Lower leg skin (tissue), 3 donors: ENCODE measurements around the gene OSBPL9.

Experiments
- POLR2A ChIP-seq, 2 donors: fragments of 450-650 bp; IDR thresholded peaks; one replicate each; pipeline ENCODE4 v1.6.1; 2016 to 2017; ENCODE audit warnings: antibody characterized with exemption in 2 of 2, mild to moderate bottlenecking in 1 of 2, moderate library complexity in 1 of 2
- TF ChIP-seq, protein P1 (sequence below), 3 donors: fragments of 450-650 bp; IDR thresholded peaks; one replicate each; pipeline ENCODE4 v1.5.1; 2016; ENCODE audit warnings: antibody characterized with exemption in 3 of 3, mild to moderate bottlenecking in 3 of 3, moderate library complexity in 2 of 3

DNA sequence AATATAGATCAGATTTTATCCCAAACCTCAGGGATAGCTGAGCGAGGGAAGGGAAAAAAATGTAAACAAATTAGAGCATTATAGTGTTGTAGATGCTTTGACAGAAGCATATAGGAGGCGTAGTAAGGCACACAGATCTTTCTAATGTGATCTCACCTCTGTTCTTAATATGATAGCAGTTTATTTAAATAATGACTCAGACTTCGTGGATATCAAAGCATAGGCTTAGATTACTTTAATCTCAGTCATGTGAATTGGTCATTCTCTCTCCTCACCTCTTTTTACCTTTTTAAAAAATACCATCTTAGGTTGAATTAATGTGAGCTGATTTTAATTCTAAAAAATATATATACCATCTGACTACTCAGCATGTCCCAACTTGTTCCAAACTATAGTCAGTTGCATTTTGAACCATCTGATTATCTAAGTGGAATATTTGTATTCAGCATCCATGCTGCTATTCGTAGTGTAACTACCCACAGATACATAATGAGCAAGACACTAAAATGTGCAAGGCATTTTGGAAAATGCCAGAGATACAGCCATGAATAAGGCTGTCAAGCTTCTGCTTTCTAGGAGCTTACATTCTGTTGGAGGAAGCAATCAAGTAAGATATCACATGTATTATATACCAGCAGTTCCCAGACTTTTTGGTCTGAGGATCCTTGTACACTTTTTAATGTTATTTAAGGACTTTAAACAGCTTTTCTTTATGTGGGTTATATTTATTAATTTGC is 76.7 kb downstream of the OSBPL9 start:
- TF ChIP-seq, protein P1, sequence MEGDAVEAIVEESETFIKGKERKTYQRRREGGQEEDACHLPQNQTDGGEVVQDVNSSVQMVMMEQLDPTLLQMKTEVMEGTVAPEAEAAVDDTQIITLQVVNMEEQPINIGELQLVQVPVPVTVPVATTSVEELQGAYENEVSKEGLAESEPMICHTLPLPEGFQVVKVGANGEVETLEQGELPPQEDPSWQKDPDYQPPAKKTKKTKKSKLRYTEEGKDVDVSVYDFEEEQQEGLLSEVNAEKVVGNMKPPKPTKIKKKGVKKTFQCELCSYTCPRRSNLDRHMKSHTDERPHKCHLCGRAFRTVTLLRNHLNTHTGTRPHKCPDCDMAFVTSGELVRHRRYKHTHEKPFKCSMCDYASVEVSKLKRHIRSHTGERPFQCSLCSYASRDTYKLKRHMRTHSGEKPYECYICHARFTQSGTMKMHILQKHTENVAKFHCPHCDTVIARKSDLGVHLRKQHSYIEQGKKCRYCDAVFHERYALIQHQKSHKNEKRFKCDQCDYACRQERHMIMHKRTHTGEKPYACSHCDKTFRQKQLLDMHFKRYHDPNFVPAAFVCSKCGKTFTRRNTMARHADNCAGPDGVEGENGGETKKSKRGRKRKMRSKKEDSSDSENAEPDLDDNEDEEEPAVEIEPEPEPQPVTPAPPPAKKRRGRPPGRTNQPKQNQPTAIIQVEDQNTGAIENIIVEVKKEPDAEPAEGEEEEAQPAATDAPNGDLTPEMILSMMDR (IDR thresholded peaks at IDR 0.05) = no peak
- TF ChIP-seq POLR2A (IDR thresholded peaks at IDR 0.05) = no peak
